Measurements from ENCODE around the gene NUFIP2.

- TF ChIP-seq CTCF (IDR thresholded peaks at IDR 0.05; ENCODE audit: low read depth, low read length, poor library complexity, severe bottlenecking) (no peak), EZH2phosphoT487 (IDR thresholded peaks at IDR 0.05; ENCODE audit: borderline replicate concordance, low read length) (no peak)
Measured at GRCh38 chr17:29238133-29238850, 55.7 kb downstream of the NUFIP2 start.
